ENCODE results near the gene CCL21. TPM values are rescaled to one million over a fixed set of nuclear protein-coding genes. Genes with fewer than 3 reads are reported as not detected.

Gene CCL21
- total and polyA plus RNA-seq, 2 of the 8 experiments (the other 6 are each of a cell fraction or from before 2014, with no cell fraction given): not detected

GRCh38 chr9:34659592-34660253 lies 50.2 kb downstream of the CCL21 start:
- no peak overlapping the region for H3K27ac ChIP-seq (ENCODE audit: low read depth, low read length)
- H3K27me3 ChIP-seq (replicated peaks in 1 of 4; ENCODE audit: control insufficient read depth in 3 of 4, extremely low read depth in 1 of 4, insufficient read depth in 3 of 4, low read length in 3 of 4): peaks cover 0 to 4% (median 0%) of the 10 kb centered on the region in 4 experiments; a peak in 3 of 7 replicates
- H3K4me3 ChIP-seq (ENCODE audit: extremely low read depth in 1 of 4, insufficient read depth in 2 of 4, low read depth in 3 of 4, low read length in 4 of 4): no peak overlapping the region
- no peak overlapping the region for H3K4ac ChIP-seq (replicated peaks; ENCODE audit: insufficient read length, low read depth, low read length)
- no peak overlapping the region for H3K14ac ChIP-seq (ENCODE audit: insufficient read length)
- ChIA-PET POLR2A (ENCODE audit: partially characterized antibody) (interaction anchor here (0.8 to 7.7 kb wide), 3 partner anchors 10 to 25 kb away, joined by 3 to 92 read pairs (median 3); partner anchors contain the start of genes GALT, IL11RA and SIGMAR1), CTCF (ENCODE audit: partially characterized antibody) (interaction anchor here (0.9 to 15.2 kb wide), 7 partner anchors 8 to 261 kb away, joined by 3 to 277 read pairs (median 3); partner anchors contain the start of genes GALT, IL11RA and SIGMAR1)
- no peak for FAIRE-seq
- H3K4me1 ChIP-seq (replicated peaks in 1 of 4; ENCODE audit: control insufficient read depth in 3 of 4, insufficient read depth in 4 of 4, low read length in 3 of 4): peaks cover 0 to 4% (median 2%) of the 10 kb centered on the region in 4 experiments; a peak in 2 of 7 replicates
- H4K20me1 ChIP-seq (replicated peaks in 1 of 2; ENCODE audit: control insufficient read depth in 1 of 2, insufficient read depth in 2 of 2, low read length in 2 of 2): no peaks in the 10 kb centered on the region
- H3K9ac ChIP-seq (replicated peaks in 1 of 4; ENCODE audit: extremely low read depth in 1 of 4, low read depth in 3 of 4, low read length in 3 of 4): no peak overlapping the region
- H3K23me2 ChIP-seq (ENCODE audit: low read depth, low read length): peaks cover 3% of the 10 kb centered on the region
- no peak overlapping the region for H4K5ac ChIP-seq (ENCODE audit: insufficient read length, low read depth, low read length)
- no peak overlapping the region for H2BK5ac ChIP-seq (ENCODE audit: low read depth, low read length)
- no peaks in the 10 kb centered on the region for H3K36me3 ChIP-seq (ENCODE audit: control insufficient read depth in 2 of 4, insufficient read depth in 4 of 4, low read length in 3 of 4)
- no peak overlapping the region for H4K91ac ChIP-seq (replicated peaks; ENCODE audit: insufficient read length, low read length)
- WGBS, 2 experiments (ENCODE audit: extremely low coverage in 1 of 2, insufficient coverage in 1 of 2, insufficient read length in 1 of 2, insufficient replicate concordance in 2 of 2, low coverage in 1 of 2, low lambda C conversion rate in 2 of 2, missing lambda C conversion rate in 1 of 2): 86% methylated on average over 8 of the region's 8 CpGs; no CpG with 5 or more reads in 1 of the 2 experiments
- no peak overlapping the region for H2BK120ac ChIP-seq (replicated peaks; ENCODE audit: low read depth, low read length)
- no peaks in the 10 kb centered on the region for H3K79me1 ChIP-seq (ENCODE audit: low read depth, low read length)
- H3K56ac ChIP-seq (replicated peaks; ENCODE audit: insufficient read length, low read depth, low read length): no peak overlapping the region
- 0 out of 2 replicates have a peak overlapping the region, but pooled peaks have one; percentile 24 for H2AK5ac ChIP-seq (ENCODE audit: low read depth, low read length)
- H3K79me2 ChIP-seq (ENCODE audit: control insufficient read depth in 1 of 2, insufficient read depth in 2 of 2, low read length in 2 of 2): no peaks in the 10 kb centered on the region
- H3K18ac ChIP-seq (ENCODE audit: extremely low read depth, low read length): no peak overlapping the region
- DNase-seq (ENCODE audit: low read depth in 1 of 2, low spot score in 2 of 2): no peak
- no peak overlapping the region for H3K23ac ChIP-seq (ENCODE audit: insufficient read length)
- H2BK20ac ChIP-seq (ENCODE audit: low read length): no peak overlapping the region
- H2BK12ac ChIP-seq (ENCODE audit: low read depth, low read length): no peak overlapping the region
- H2AFZ ChIP-seq (ENCODE audit: low read length): no peak overlapping the region
- H2BK15ac ChIP-seq (ENCODE audit: low read length): no peak overlapping the region
- H4K8ac ChIP-seq (ENCODE audit: extremely low read depth, insufficient read depth, low read length): no peak overlapping the region; the same call in 1 of the 2 replicates
- no peaks in the 10 kb centered on the region for H3K9me3 ChIP-seq (ENCODE audit: insufficient read depth in 2 of 2, low read depth in 1 of 2, low read length in 1 of 2)
- no peak overlapping the region for H3K4me2 ChIP-seq (ENCODE audit: insufficient read depth in 1 of 2, low read depth in 2 of 2, low read length in 2 of 2)
- no peak for TF ChIP-seq CTCF (IDR thresholded peaks at IDR 0.05; ENCODE audit: control extremely low read depth in 1 of 3, insufficient read depth in 1 of 3, low read depth in 1 of 3, low read length in 3 of 3)

Data from H1 (cell line).